Fibroblast of pulmonary artery (primary cell): ENCODE results near the gene TGFBR2.

Source experiments
- DNase-seq: peaks from one replicate; pipeline ENCODE4 v3.0.0-alpha.2; 2010; ENCODE audit warnings: low read depth
- H3K4me3 ChIP-seq: replicated peaks from 2 replicates; pipeline ENCODE4 v1.5.1; 2011; ENCODE audit warnings: low read depth, mild to moderate bottlenecking, control low read depth, low read length, moderate library complexity
- CTCF ChIP-seq: IDR thresholded peaks from 2 replicates; pipeline ENCODE4 v1.5.1; 2011; ENCODE audit warnings: mild to moderate bottlenecking, control low read depth, low read length, inconsistent platforms; ENCODE audit errors: missing control alignments

Gene TGFBR2

GRCh38 chr3:30702038-30702827 is 95.8 kb downstream of the TGFBR2 start:
- TF ChIP-seq CTCF: no peak
- DNase-seq: no peak
- H3K4me3 ChIP-seq: no peak overlapping the region

DNA sequence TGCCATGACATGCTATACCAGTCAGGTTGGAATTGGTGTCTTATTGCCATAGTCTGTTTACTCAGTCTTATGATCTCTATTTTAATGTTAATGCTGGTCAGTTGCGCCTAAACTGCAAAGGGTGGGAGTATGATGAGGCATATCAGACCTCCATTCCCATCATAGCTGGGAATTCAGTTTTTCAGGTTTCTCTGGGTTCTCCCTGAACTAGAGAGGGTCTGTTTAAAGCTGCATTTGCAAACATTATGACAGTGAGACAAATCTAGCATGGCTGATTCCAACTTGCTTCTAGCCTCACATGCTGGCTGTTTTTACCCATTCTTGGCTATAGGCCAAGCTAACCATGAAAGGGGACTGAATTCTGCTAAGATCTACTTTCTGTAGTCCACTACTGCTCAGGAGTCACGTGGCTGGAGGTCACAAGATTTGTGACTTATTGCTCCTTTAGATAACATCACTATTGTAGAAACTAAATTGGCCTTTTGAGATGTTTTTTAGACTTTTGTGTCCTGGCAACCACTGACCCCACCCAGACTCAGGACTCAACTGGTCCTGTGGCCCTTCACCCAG is 96.5 kb downstream of the TGFBR2 start:
- DNase-seq: no peak
- no peak for TF ChIP-seq CTCF
- H3K4me3 ChIP-seq: no peak overlapping the region

DNA sequence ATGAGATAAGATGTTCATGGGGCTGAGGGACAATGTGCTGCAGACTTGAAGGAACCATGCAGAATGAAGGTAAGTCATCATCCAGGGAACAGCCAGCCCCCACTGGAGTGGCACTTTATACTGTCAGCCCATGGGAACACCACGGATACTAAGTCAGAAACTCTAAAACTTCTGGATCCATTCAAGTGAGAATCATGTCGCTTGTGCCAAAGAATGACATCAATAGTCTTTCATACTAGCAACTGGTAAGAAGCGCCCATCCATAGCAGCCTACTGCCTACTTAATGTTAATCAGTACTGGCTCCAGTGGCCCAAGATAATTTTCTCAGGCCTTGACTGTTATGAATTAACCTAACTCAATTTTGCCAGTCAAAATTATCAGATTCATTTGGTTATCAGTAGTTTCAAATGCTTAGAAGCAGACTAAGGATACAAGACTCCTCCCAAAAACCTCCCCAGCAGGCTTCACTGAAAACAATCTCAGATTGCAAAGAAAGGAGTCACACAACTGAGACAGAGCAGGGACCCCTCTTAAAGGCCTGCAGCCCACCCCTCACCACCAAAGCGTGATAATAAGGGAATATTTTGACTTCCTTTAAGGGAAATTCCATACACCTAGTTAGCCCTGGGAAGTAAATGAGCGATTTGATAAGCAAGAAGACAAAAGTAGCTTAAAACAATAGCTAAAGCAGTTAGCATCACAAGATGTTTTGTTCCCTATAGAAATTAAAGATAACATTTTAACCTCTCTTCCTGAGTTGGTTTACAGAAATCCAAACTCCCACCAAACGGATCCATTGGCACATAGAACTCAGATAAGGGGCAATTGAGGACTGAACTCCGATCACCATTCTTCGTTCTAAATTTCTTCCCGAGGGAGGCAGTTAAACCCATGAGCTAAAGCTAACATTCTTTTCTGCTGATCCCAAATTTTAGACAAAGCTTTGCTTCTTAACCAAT is 98.8 kb downstream of the TGFBR2 start:
- no peak overlapping the region for H3K4me3 ChIP-seq
- no peak for DNase-seq
- TF ChIP-seq CTCF: no peak

DNA sequence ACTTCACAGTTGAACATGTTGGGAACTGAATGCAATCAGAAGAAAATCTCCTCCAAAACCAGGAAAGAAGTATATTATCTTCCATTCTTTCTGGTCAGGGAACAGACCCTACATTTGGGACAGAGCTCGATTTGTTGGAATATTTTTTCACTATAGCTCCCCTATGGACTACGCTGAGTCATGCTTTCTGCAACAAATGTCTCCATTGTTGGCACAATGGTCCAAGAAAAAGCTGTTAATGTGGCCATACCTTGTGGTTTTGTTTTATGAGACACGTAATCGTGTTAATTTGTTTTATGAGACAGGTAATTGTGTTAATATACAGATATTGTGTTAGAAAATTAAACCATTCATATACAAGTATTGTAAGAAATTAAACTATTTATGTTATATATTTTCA is 101.4 kb downstream of the TGFBR2 start:
- H3K4me3 ChIP-seq: no peak overlapping the region
- no peak for TF ChIP-seq CTCF
- no peak for DNase-seq

GRCh38 chr3:30708472-30708871 is 102.1 kb downstream of the TGFBR2 start:
- no peak overlapping the region for H3K4me3 ChIP-seq
- DNase-seq: no peak
- no peak for TF ChIP-seq CTCF

DNA sequence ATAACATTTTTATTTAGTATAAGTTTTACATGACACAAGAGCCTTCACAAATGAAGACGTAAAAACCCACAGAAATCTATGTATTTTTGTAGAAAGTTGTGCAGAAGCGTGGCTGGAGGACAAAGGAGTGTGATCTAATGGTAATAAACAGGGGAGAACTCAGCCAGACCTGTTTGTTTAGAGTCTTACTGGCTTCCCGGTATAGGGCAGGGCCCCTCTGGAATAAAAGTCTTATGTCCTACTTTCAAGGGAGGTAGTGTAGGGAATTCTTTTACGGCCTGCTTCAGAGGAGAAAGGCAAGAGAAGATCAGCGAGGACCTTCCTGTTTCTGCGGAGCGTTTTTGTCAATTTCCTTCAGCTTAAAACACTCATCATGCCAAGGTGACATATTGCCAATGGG is 103.6 kb downstream of the TGFBR2 start:
- H3K4me3 ChIP-seq: no peak overlapping the region

More for the DNA sequence above, 103.6 kb downstream of the TGFBR2 start:
- no peak for TF ChIP-seq CTCF
- no peak for DNase-seq
